GM19238 (cell line): ENCODE data around the gene LRBA.

Experiments
- DNase-seq: peaks from one replicate; pipeline ENCODE4 v3.0.0; 2011; ENCODE audit warnings: low spot score; ENCODE audit not compliant: insufficient read length

The LRBA gene

GRCh38 chr4:150302553-150302952, 712.5 kb downstream of the LRBA start:
- DNase-seq = no peak

- no peak for DNase-seq
Measured at GRCh38 chr4:150299816-150300215, 715.3 kb downstream of the LRBA start.

DNA sequence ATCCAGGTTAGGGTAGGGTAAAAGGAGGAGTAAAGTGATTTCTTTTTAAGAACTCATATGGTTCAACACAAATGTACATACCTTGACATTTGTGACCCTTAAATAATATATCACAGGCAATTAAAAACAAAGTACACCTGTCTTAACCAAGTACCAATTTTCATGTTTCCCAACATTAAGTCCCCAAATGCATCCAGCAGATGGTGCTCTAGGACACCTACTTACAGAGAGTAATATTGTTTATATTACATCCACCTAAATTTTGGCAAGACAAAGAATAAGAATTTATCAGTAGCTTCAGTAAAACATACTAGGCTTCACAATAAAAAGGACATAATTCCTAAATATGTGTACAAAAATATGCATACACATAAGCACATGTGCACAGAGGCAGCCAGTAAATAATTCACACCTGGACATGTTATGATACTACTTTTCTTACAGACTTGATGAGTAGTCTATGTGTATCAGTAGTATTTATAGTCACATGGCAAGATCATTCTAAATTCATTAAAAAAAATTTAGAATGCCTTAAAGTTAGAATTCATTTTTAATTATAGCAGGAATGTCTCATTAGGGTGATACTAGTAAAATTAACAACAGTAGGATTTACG, 717.1 kb downstream of the LRBA start:
- no peak for DNase-seq

DNA sequence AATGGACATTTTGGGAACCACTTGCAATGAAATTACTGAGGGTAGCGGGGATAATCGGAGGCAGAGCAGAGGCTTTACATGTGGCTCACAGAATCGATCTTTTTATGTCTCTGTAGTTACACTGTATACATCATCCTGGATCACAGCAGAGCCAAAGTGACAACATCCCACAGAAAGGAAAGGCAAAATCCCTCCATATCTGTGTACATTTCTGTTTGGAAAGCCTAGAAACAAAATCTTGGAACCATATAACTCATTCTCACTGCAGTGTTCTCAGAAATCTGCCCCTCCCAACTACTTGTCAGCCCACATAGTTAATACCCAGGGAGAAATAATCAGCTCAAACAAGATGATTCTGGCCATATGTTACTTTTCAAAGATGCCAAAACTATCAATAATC, 725.2 kb downstream of the LRBA start:
- DNase-seq = no peak

GRCh38 chr4:150289198-150289597, 725.9 kb downstream of the LRBA start:
- no peak for DNase-seq

DNA sequence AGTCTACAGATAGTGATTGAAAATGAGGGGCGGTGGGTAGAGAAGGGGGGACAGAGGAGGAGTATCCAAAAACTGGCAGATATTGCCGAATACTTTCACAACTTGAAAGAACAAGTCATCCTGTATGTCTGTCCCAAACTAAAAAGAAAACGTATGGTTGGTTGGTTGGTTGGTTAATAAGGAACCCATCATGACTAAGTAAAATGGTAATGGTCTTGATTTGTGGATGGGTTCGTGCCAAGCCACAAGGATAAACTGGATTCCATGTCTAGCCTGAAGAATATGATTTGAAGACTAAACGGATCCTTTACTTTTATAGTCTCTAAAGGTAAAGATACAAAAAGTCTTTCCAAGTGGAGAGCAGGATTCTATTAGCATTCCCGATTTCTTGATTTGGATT, 728.4 kb downstream of the LRBA start:
- DNase-seq = no peak

GRCh38 chr4:150283689-150284088, 731.4 kb downstream of the LRBA start:
- DNase-seq = no peak

DNA sequence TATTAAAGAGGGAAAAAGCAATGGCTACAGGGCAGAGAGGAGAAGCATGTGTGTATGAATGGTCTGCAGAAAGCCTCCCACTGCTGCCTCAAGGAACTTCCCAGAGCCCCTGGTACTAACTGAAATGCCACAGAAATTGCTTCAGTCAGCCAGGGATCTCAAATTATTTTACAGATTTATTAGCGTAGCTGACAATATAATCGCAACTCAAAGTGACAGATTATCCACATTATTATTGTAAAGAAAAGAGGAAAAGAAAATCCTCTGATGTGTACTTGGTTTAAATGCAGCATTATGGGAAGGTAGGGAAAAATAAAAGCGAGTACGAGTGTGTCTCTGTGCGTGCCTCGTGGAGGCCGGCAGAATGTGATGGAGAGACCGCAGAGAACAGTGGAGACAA, 734.1 kb downstream of the LRBA start:
- no peak for DNase-seq

- no peak for DNase-seq
Measured at GRCh38 chr4:150280081-150280895, 734.8 kb downstream of the LRBA start.

- DNase-seq = no peak
Measured at GRCh38 chr4:150278206-150278605, 736.9 kb downstream of the LRBA start.

DNA sequence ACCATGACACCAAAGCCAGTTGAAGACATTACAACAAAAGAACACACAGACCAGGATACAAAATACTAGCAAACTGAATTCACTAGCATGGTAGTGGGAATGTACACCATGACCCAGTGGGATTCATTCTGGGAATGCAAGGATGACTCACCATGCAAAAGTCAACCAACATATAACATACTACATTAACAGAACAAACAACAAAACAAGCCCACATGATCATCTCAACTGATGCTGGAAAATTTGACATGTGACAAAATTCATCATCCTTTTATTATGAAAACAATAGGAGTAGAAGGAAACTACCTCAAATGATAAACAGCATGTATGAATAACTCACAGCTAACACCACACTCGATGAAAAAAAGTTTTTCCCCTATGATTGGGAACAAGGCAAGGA, 746.6 kb downstream of the LRBA start:
- no peak for DNase-seq

- no peak for DNase-seq
Measured at GRCh38 chr4:150265806-150266205, 749.3 kb downstream of the LRBA start.

DNA sequence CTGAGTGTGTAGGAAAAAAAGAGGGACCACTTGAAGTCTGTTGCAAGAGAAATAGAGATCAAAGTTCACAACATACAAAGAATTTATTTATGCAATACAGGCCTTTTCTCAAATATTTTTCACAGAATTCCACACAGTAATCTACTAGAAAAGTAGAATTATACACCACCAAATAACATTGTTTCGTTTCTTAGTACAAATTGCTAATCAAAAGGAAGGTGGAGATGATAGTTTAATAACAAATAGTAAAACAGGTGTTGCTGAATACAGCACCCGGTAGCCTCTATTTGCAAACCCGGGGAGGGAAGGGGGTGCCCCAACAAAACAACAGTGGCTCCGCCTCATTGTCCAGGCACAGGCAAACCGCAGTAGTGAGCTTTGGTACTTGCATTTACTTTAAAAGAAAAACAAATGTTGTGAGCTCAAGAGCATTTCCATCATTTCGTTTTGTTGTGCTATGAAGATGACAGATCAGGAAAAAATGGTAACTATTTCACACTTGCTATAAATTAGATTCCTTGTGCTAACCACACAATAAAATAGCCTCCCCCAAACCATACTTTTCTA, 750.4 kb downstream of the LRBA start:
- no peak for DNase-seq

- DNase-seq = no peak
Measured at GRCh38 chr4:150262611-150263010, 752.5 kb downstream of the LRBA start.

- no peak for DNase-seq
Measured at GRCh38 chr4:150261571-150261970, 753.5 kb downstream of the LRBA start.

- DNase-seq = no peak
Measured at GRCh38 chr4:150259861-150260567, 755.1 kb downstream of the LRBA start.

- DNase-seq = no peak
Measured at GRCh38 chr4:150258569-150258968, 756.5 kb downstream of the LRBA start.

DNA sequence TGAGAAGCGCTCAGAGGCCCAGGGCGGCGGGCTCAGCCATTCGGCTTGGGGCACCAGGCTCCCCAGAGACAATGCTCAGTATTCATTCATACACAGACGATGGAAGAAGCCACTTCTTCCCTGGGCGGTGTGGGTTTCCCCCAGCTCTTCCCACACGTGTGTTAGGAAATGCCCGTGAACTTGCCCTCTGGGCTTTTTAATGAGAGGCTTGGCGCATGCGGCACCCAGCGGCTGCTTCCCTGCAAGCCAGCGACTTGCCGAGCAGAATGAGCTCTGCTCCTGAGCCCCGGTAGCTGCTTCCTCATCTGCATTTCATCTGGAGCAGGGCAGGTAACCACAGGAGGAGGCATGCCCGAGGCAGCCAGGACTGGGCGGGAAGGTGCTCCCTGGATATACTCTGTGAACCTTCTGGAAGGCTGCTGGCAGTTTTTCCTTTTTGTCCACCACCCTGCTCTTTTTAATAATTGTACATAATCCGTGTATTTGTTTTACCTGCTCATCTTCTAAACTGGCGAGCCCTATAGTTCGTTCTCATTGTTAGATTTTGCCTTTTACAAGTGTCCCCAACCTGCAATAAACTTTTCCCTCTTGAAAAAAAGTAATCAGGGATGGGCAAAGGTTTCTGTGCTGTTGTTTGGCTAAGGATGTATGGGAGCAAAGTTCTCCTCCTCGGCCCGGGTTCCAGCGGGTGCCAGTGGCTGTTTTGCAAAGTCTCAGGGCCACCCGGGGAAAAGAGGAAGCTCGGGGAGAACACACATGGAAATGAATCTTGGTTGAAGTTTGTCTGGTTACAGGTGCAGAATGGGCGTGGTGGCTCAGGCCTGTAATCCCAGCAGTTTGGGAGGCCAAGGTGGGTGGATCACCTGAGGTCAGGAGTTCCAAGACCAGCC, 758.0 kb downstream of the LRBA start:
- DNase-seq = no peak

- DNase-seq = no peak
Measured at GRCh38 chr4:150256225-150256620, 758.9 kb downstream of the LRBA start.

- no peak for DNase-seq
Measured at GRCh38 chr4:150255610-150256224, 759.4 kb downstream of the LRBA start.
